Fibroblast of lung (primary cell): ENCODE measurements around the gene CD46. TPM values are rescaled to one million over a fixed set of nuclear protein-coding genes. Genes with fewer than 3 reads are reported as not detected.

Experiments used
- DNase-seq, 2 donors: peaks; one replicate each; pipeline versions ENCODE4 v3.0.0 to v3.0.0-alpha.2; 2010; ENCODE audit warnings: low read depth in 2 of 2
- H2AFZ ChIP-seq: 2 replicates; pipeline ENCODE4 v1.5.1; 2012; ENCODE audit warnings: low read length, control low read depth, inconsistent platforms
- H3K27ac ChIP-seq: 2 replicates; pipeline ENCODE4 v1.5.1; 2011; ENCODE audit warnings: low read length, control low read depth; ENCODE audit not compliant: insufficient read depth
- H3K27me3 ChIP-seq: 2 replicates; pipeline ENCODE4 v1.5.1; 2011; ENCODE audit warnings: mild to moderate bottlenecking, low read length; ENCODE audit not compliant: control insufficient read depth, insufficient read depth
- H3K36me3 ChIP-seq: 2 replicates; pipeline ENCODE4 v1.5.1; 2011; ENCODE audit warnings: low read length; ENCODE audit not compliant: control insufficient read depth, insufficient read depth
- H3K4me1 ChIP-seq: 2 replicates; pipeline ENCODE4 v1.5.1; 2011; ENCODE audit warnings: low read length; ENCODE audit not compliant: control insufficient read depth, insufficient read depth; ENCODE audit errors: extremely low read depth
- H3K4me2 ChIP-seq: 2 replicates; pipeline ENCODE4 v1.5.1; 2011; ENCODE audit warnings: low read length, control low read depth; ENCODE audit not compliant: insufficient read depth; ENCODE audit errors: extremely low read depth
- H3K4me3 ChIP-seq, 4 experiments: fragments of 200-600 bp in 1 of 4; sonication (generic) in 1 of 4; replicated peaks in 1 of 4; 2 replicates each; pipeline ENCODE4 v1.5.1; 2011 to 2016; ENCODE audit warnings: low read length in 4 of 4, low read depth in 3 of 4, mild to moderate bottlenecking in 3 of 4, control low read depth in 2 of 4, inconsistent platforms in 1 of 4, mixed read lengths in 1 of 4; ENCODE audit not compliant: insufficient read depth in 1 of 4; ENCODE audit errors: control extremely low read depth in 1 of 4
- H3K79me2 ChIP-seq: 2 replicates; pipeline ENCODE4 v1.5.1; 2012; ENCODE audit warnings: mild to moderate bottlenecking, low read length, inconsistent platforms; ENCODE audit not compliant: control insufficient read depth, insufficient read depth
- H3K9ac ChIP-seq: 2 replicates; pipeline ENCODE4 v1.5.1; 2011; ENCODE audit warnings: mild to moderate bottlenecking, low read length, control low read depth; ENCODE audit not compliant: insufficient read depth
- H3K9me3 ChIP-seq: 2 replicates; pipeline ENCODE4 v1.5.1; 2012; ENCODE audit warnings: low read depth, low read length; ENCODE audit not compliant: control insufficient read depth, insufficient read depth
- H4K20me1 ChIP-seq: 2 replicates; pipeline ENCODE4 v1.5.1; 2011; ENCODE audit warnings: low read length; ENCODE audit not compliant: control insufficient read depth, insufficient read depth; ENCODE audit errors: extremely low read depth
- EZH2 ChIP-seq: IDR thresholded peaks from 2 replicates; pipeline ENCODE4 v1.5.1; 2012; ENCODE audit warnings: low read length, control low read depth, mild to moderate bottlenecking; ENCODE audit errors: missing control alignments
- polyA plus RNA-seq, 2 donors: library from polyadenylated mRNA; depleted of rRNA in 1 of 2; stranded (reverse) in 1 of 2; unstranded in 1 of 2; fragments of >200 nt; gene quantifications; 2 replicates each; pipeline ENCODE4 v1.2.1, GENCODE V29; 2011 to 2012; ENCODE audit warnings: missing spikeins in 1 of 2
- total RNA-seq: library from RNA; depleted of rRNA; stranded (reverse); fragments of >200 nt; gene quantifications from 2 replicates; pipeline ENCODE4 v1.2.1, GENCODE V29; 2014
- TF ChIP-seq, protein P1 (sequence below), 2 donors: IDR thresholded peaks in 1 of 2; conservative IDR thresholded peaks in 1 of 2; 1 replicate in 1 of 2; 2 replicates in 1 of 2; pipeline ENCODE4 v1.5.1; 2011 to 2012; ENCODE audit warnings: low read length in 2 of 2, control low read depth in 1 of 2, inconsistent platforms in 1 of 2, low read depth in 1 of 2, mild to moderate bottlenecking in 1 of 2

CD46 gene
- total and polyA plus RNA-seq, 2 donors (not counting 1 experiment from before 2014, with no cell fraction given) = 198 to 294 TPM

DNA sequence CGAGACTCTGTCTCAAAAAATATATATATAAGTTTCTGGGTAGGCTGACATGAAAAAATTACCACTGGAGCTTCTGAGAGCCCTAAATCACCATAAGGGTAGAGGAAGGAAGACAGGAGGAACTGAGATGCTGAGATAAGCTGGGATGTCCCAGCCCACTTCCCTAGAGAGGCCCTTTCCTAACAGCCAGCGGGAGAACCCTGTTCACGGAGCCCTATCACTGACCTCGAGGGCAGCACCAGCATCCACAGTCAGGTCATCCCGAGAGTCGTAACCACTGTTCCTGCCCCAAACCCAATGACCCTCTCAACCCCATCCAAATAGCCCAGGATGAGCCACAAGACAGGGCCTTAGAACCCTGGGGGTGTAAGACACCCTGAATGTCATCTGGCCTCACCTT is 81.5 kb downstream of the CD46 start:
- peaks cover 2% of the 10 kb centered on the region for H3K4me1 ChIP-seq
- no peak overlapping the region for H3K9ac ChIP-seq
- H3K79me2 ChIP-seq = peaks cover 10% of the 10 kb centered on the region
- H3K4me2 ChIP-seq = no peak overlapping the region
- H2AFZ ChIP-seq = no peak overlapping the region
- TF ChIP-seq, protein P1, sequence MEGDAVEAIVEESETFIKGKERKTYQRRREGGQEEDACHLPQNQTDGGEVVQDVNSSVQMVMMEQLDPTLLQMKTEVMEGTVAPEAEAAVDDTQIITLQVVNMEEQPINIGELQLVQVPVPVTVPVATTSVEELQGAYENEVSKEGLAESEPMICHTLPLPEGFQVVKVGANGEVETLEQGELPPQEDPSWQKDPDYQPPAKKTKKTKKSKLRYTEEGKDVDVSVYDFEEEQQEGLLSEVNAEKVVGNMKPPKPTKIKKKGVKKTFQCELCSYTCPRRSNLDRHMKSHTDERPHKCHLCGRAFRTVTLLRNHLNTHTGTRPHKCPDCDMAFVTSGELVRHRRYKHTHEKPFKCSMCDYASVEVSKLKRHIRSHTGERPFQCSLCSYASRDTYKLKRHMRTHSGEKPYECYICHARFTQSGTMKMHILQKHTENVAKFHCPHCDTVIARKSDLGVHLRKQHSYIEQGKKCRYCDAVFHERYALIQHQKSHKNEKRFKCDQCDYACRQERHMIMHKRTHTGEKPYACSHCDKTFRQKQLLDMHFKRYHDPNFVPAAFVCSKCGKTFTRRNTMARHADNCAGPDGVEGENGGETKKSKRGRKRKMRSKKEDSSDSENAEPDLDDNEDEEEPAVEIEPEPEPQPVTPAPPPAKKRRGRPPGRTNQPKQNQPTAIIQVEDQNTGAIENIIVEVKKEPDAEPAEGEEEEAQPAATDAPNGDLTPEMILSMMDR (conservative IDR thresholded peaks at IDR 0.05 in 1 of 2, IDR thresholded peaks at IDR 0.05 in 1 of 2; ENCODE audit: low read depth in 1 of 2, low read length in 2 of 2) = no peak
- TF ChIP-seq EZH2 = no peak
- H4K20me1 ChIP-seq = no peaks in the 10 kb centered on the region
- DNase-seq = no peak
- no peaks in the 10 kb centered on the region for H3K9me3 ChIP-seq
- no peaks in the 10 kb centered on the region for H3K27me3 ChIP-seq
- H3K27ac ChIP-seq = no peak overlapping the region
- H3K4me3 ChIP-seq = no peak overlapping the region
- H3K36me3 ChIP-seq = no peaks in the 10 kb centered on the region

DNA sequence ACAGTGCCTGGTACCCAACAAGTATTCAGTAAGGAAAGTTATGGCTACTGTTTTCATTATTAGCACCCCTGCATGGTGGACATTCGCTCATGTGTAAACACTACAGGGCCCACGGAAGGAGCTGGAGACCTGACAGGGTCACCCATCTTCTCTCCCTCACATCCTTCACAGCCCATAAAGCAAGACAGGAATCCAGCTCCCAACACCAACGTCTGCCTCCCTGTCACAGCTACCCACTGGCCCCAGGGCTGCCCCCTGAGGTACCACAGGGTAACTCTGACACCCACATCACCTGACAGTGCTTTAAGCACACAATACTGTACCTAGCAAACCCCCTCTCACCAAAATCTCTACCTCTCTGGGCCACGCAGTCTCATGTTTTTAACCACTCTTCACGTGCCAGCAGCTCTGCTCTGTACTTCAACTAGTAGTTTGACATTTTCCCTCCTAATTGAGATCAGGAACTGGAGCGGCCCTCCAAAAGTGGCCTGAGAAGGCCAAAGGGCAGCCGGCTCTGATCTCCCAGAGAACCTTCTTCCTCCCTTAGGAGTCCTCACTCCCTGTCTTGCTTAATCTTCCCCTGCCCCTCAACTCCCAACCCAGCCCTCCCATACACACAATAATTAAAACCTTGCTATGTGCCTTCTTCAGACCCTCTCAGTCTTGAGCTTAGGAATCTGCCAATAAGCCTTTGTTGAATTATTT is 82.3 kb downstream of the CD46 start:
- TF ChIP-seq EZH2 = no peak
- TF ChIP-seq, protein P1 (conservative IDR thresholded peaks at IDR 0.05 in 1 of 2, IDR thresholded peaks at IDR 0.05 in 1 of 2; ENCODE audit: low read depth in 1 of 2, low read length in 2 of 2) = no peak
- no peaks in the 10 kb centered on the region for H3K9me3 ChIP-seq
- no peak overlapping the region for H3K9ac ChIP-seq
- no peak for DNase-seq
- no peak overlapping the region for H3K4me3 ChIP-seq
- no peaks in the 10 kb centered on the region for H3K36me3 ChIP-seq
- H3K4me2 ChIP-seq = no peak overlapping the region
- no peak overlapping the region for H2AFZ ChIP-seq
- no peak overlapping the region for H3K27ac ChIP-seq
- peaks cover 2% of the 10 kb centered on the region for H3K4me1 ChIP-seq
- H4K20me1 ChIP-seq = no peaks in the 10 kb centered on the region
- peaks cover 10% of the 10 kb centered on the region for H3K79me2 ChIP-seq
- no peaks in the 10 kb centered on the region for H3K27me3 ChIP-seq

DNA sequence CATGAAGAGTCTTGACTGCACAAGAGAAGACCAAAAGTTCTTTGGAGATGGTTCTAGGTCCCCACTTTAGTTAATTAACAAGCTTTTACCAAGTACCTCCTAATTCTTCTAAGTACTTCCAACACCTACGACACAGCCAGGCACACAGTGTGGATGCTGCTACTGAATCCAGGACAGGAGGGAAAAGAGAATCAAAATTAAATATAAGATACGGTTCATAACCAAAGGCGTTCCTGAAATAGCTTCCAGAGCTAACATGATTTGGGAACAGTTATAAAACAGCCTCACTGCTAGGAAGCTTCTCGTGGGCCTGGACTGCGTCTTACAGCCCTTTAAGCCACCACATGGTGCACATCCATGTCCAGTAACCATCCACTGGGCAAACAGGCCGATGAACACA is 84.1 kb downstream of the CD46 start:
- Histone ChIP-seq H4K20me1 (no peaks in the 10 kb centered on the region), H3K4me3 (no peak overlapping the region), H3K9me3 (no peaks in the 10 kb centered on the region), H3K79me2 (peaks cover 5% of the 10 kb centered on the region), H2AFZ (no peak overlapping the region), H3K27ac (no peak overlapping the region), H3K9ac (no peak overlapping the region), H3K27me3 (no peaks in the 10 kb centered on the region), H3K4me2 (no peak overlapping the region), H3K36me3 (no peaks in the 10 kb centered on the region), H3K4me1 (peaks cover 2% of the 10 kb centered on the region)
- DNase-seq = no peak
- TF ChIP-seq, protein P1 (conservative IDR thresholded peaks at IDR 0.05 in 1 of 2, IDR thresholded peaks at IDR 0.05 in 1 of 2; ENCODE audit: low read depth in 1 of 2, low read length in 2 of 2) = no peak
- TF ChIP-seq EZH2 = no peak
